B cell (primary cell): ENCODE data around the gene TPBGL. TPM values are rescaled to one million over a fixed set of nuclear protein-coding genes. Genes with fewer than 3 reads are reported as not detected.

Source experiments
- ATAC-seq: fragments of 200-7000 bp; cut with Tn5 transposase; one replicate; pipeline ENCODE4 v1.10.0; 2021; ENCODE audit warnings: low read depth, mild to moderate bottlenecking, moderate number of reproducible peaks, moderate library complexity
- CTCF ChIA-PET: fragments of 350-600 bp; sonication (Branson Sonifier 250); formaldehyde crosslinking; loops from one replicate; lab custom pipeline; 2021; ENCODE audit warnings: antibody characterized with exemption, inconsistent platforms; lab: Charles Lee
- POLR2A ChIA-PET: fragments of 350-600 bp; sonication (Branson Sonifier 250); formaldehyde crosslinking; loops from one replicate; lab custom pipeline; 2021; ENCODE audit warnings: antibody characterized with exemption; lab: Charles Lee
- DNase-seq: peaks from one replicate; pipeline ENCODE4 v3.0.0; 2013
- H2AFZ ChIP-seq: 2 replicates; pipeline ENCODE4 v1.6.1; 2012; ENCODE audit warnings: mild to moderate bottlenecking, low read depth, low read length; ENCODE audit not compliant: insufficient read depth, poor library complexity, severe bottlenecking
- H3K27ac ChIP-seq, 2 donors: 1 replicate in 1 of 2; 2 replicates in 1 of 2; pipeline ENCODE4 v1.5.1; 2012 to 2013; ENCODE audit warnings: low read length in 2 of 2, mild to moderate bottlenecking in 2 of 2, moderate library complexity in 1 of 2
- H3K27me3 ChIP-seq, 4 experiments: fragments of 200-600 bp in 1 of 4; sonication (generic) in 1 of 4; replicated peaks in 1 of 4; 1 replicate in 2 of 4; 2 replicates in 2 of 4; pipeline versions ENCODE4 v1.6.1 to v1.7.0; 2013 to 2016; ENCODE audit warnings: low read length in 3 of 4, mild to moderate bottlenecking in 2 of 4, mixed read lengths in 1 of 4, moderate library complexity in 1 of 4; ENCODE audit not compliant: insufficient read depth in 4 of 4, control insufficient read depth in 3 of 4; ENCODE audit errors: control extremely low read depth in 1 of 4
- H3K36me3 ChIP-seq, 2 experiments: replicated peaks in 1 of 2; 1 replicate in 1 of 2; 2 replicates in 1 of 2; pipeline versions ENCODE4 v1.6.1 to v1.7.1; 2013; ENCODE audit warnings: low read length in 1 of 2; ENCODE audit not compliant: insufficient read depth in 2 of 2, control insufficient read depth in 1 of 2; ENCODE audit errors: control extremely low read depth in 1 of 2, extremely low read depth in 1 of 2
- H3K4me1 ChIP-seq, 2 donors: fragments of 200-600 bp in 1 of 2; sonication (generic) in 1 of 2; 1 replicate in 1 of 2; 2 replicates in 1 of 2; pipeline versions ENCODE4 v1.5.1 to v1.6.1; 2013 to 2017; ENCODE audit warnings: low read length in 2 of 2; ENCODE audit not compliant: control insufficient read depth in 2 of 2, insufficient read depth in 2 of 2
- H3K4me2 ChIP-seq: replicated peaks from 2 replicates; pipeline ENCODE3; 2012; ENCODE audit warnings: mild to moderate bottlenecking, low read depth, low read length; ENCODE audit not compliant: poor library complexity, severe bottlenecking
- H3K4me3 ChIP-seq, 5 experiments: fragments of 200-600 bp in 1 of 5; sonication (generic) in 1 of 5; 1 replicate in 3 of 5; 2 replicates in 2 of 5; pipeline versions ENCODE4 v1.5.1 to v1.7.0; 2011 to 2016; ENCODE audit warnings: low read length in 4 of 5, mild to moderate bottlenecking in 4 of 5, low read depth in 2 of 5, control low read depth in 1 of 5, moderate library complexity in 1 of 5; ENCODE audit not compliant: insufficient read depth in 1 of 5; ENCODE audit errors: control extremely low read depth in 1 of 5, extremely low read depth in 1 of 5
- H3K79me2 ChIP-seq: fragments of 200-600 bp; sonication (generic); one replicate; pipeline ENCODE4 v1.6.0; 2016; ENCODE audit warnings: low read length; ENCODE audit not compliant: control insufficient read depth, insufficient read depth
- H3K9ac ChIP-seq: fragments of 200-600 bp; sonication (generic); 2 replicates; pipeline ENCODE4 v1.6.1; 2017; ENCODE audit warnings: mild to moderate bottlenecking, low read length, moderate library complexity
- H3K9me3 ChIP-seq, 3 donors: one replicate each; pipeline versions ENCODE4 v1.6.1 to v1.7.1; 2013; ENCODE audit warnings: low read length in 2 of 3; ENCODE audit not compliant: control insufficient read depth in 2 of 3, insufficient read depth in 1 of 3; ENCODE audit errors: control extremely low read depth in 1 of 3
- H4K20me1 ChIP-seq: 2 replicates; pipeline ENCODE4 v1.6.0; 2012; ENCODE audit warnings: mild to moderate bottlenecking, low read length; ENCODE audit not compliant: insufficient read depth, control insufficient read depth, poor library complexity, severe bottlenecking
- H3K27ac Mint-ChIP-seq: one replicate; pipeline ENCODE4 v1.8.0; 2021; ENCODE audit warnings: mixed read lengths
- H3K27me3 Mint-ChIP-seq: one replicate; pipeline ENCODE4 v1.8.0; 2021; ENCODE audit warnings: mixed read lengths
- H3K4me1 Mint-ChIP-seq: one replicate; pipeline ENCODE4 v1.8.0; 2021; ENCODE audit warnings: mixed read lengths
- H3K4me3 Mint-ChIP-seq: one replicate; pipeline ENCODE4 v1.8.0; 2021; ENCODE audit warnings: mixed read lengths
- H3K9me3 Mint-ChIP-seq: one replicate; pipeline ENCODE4 v1.8.0; 2022; ENCODE audit warnings: mixed read lengths; ENCODE audit not compliant: insufficient read depth
- CTCF ChIP-seq: fragments of 200-600 bp; IDR thresholded peaks from one replicate; pipeline ENCODE4 v1.8.0; 2022; ENCODE audit warnings: antibody characterized with exemption, mild to moderate bottlenecking
- EZH2 ChIP-seq: IDR thresholded peaks from 2 replicates; pipeline ENCODE4 v1.6.1; 2012; ENCODE audit warnings: borderline replicate concordance, low read depth, mild to moderate bottlenecking, moderate library complexity, low read length; ENCODE audit not compliant: insufficient read depth, poor library complexity, severe bottlenecking
- WGBS: methylation state at CpG from one replicate; pipeline ENCODE4 v1.1.5; 2013; ENCODE audit warnings: missing lambda C conversion rate; ENCODE audit not compliant: insufficient coverage; 5-methylcytosine and 5-hydroxymethylcytosine counted together
- intact Hi-C: fragments of 100-400 bp; cut with micrococcal nuclease; formaldehyde crosslinking; loops from one replicate; pipeline ENCODE4 v1.10.0; 2022
- polyA plus RNA-seq: library from polyadenylated mRNA; depleted of rRNA; stranded (reverse); fragments of >200 nt; gene quantifications from 2 replicates; pipeline ENCODE4 v1.2.3, GENCODE V29; 2012
- total RNA-seq, 2 donors: library from RNA; stranded (reverse); fragments of 120-200 nt in 1 of 2; gene quantifications; 1 replicate in 1 of 2; 2 replicates in 1 of 2; pipeline versions ENCODE4 v1.2.3 to v1.2.4, GENCODE V29; 2013 to 2022

Gene TPBGL
- total and polyA plus RNA-seq, 2 donors (not counting 1 experiment from before 2014, with no cell fraction given), result not detected

- Histone ChIP-seq H3K27ac (no peak overlapping the region), H3K79me2 (no peaks in the 10 kb centered on the region), H3K9me3 (no peaks in the 10 kb centered on the region), H3K36me3 (no peaks in the 10 kb centered on the region), H3K4me3 (no peak overlapping the region), H4K20me1 (no peaks in the 10 kb centered on the region), H3K27me3 (peaks cover 0 to 3% (median 0%) of the 10 kb centered on the region in 4 experiments), H2AFZ (no peak overlapping the region), H3K9ac (no peak overlapping the region), H3K4me2 (no peak overlapping the region), H3K4me1 (no peaks in the 10 kb centered on the region)
- no peak overlapping the region for H3K4me3 Mint-ChIP-seq
- DNase-seq, result no peak
- CTCF ChIA-PET, result interaction anchor here (4.5 to 8.3 kb wide), 2 partner anchors 62 to 273 kb away, joined by 14 to 89 read pairs; no protein-coding TSS in a partner anchor
- intact Hi-C loops, result no loop called here
- 92% methylated on average over 10 of the region's 13 CpGs for WGBS
- no peak overlapping the region for H3K27ac Mint-ChIP-seq
- no peak for ATAC-seq
- no peaks in the 10 kb centered on the region for H3K9me3 Mint-ChIP-seq
- no peak for TF ChIP-seq CTCF
- TF ChIP-seq EZH2, result no peak
- no peaks in the 10 kb centered on the region for H3K4me1 Mint-ChIP-seq
- POLR2A ChIA-PET, result no interaction called here
- peaks cover 28% of the 10 kb centered on the region for H3K27me3 Mint-ChIP-seq
Observed at GRCh38 chr11:75203138-75203537, 37.4 kb upstream of the TPBGL start.

- peaks cover 0 to 4% (median 1%) of the 10 kb centered on the region in 4 experiments for H3K27me3 ChIP-seq
- no peaks in the 10 kb centered on the region for H3K79me2 ChIP-seq
- H4K20me1 ChIP-seq, result no peaks in the 10 kb centered on the region
- no peak overlapping the region for H3K4me3 Mint-ChIP-seq
- WGBS, result 100% methylated on average over 2 of the region's 2 CpGs
- no peak for DNase-seq
- H3K4me1 ChIP-seq, result no peaks in the 10 kb centered on the region
- H3K27ac ChIP-seq, result no peak overlapping the region
- ChIA-PET POLR2A (no interaction called here), CTCF (interaction anchor here (4.5 to 8.3 kb wide), 2 partner anchors 62 to 274 kb away, joined by 14 to 89 read pairs; no protein-coding TSS in a partner anchor)
- no peak overlapping the region for H3K27ac Mint-ChIP-seq
- no peak for ATAC-seq
- no peaks in the 10 kb centered on the region for H3K4me1 Mint-ChIP-seq
- H3K36me3 ChIP-seq, result no peaks in the 10 kb centered on the region
- H2AFZ ChIP-seq, result no peak overlapping the region
- H3K9me3 Mint-ChIP-seq, result no peaks in the 10 kb centered on the region
- H3K9ac ChIP-seq, result no peak overlapping the region
- no peaks in the 10 kb centered on the region for H3K9me3 ChIP-seq
- no peak for TF ChIP-seq EZH2
- TF ChIP-seq CTCF, result no peak
- no peak overlapping the region for H3K4me2 ChIP-seq
- peaks cover 28% of the 10 kb centered on the region for H3K27me3 Mint-ChIP-seq
- intact Hi-C loops, result no loop called here
- no peak overlapping the region for H3K4me3 ChIP-seq
Observed at GRCh38 chr11:75203641-75204011, 36.9 kb upstream of the TPBGL start.
